Mucosa of descending colon (tissue), 3 donors: Measurements from ENCODE around the gene TEX51. TPM values are rescaled to one million over a fixed set of nuclear protein-coding genes. Genes with fewer than 3 reads are reported as not detected.

Source experiments
- ATAC-seq: fragments of 200-7000 bp; cut with Tn5 transposase; one replicate; pipeline ENCODE4 v1.9.1; 2020; ENCODE audit warnings: mild to moderate bottlenecking, moderate library complexity
- DNase-seq, 3 donors: peaks; one replicate each; pipeline ENCODE4 v3.0.0-alpha.2; 2020
- H3K36me3 ChIP-seq: fragments of 200-600 bp; one replicate; pipeline ENCODE4 v1.8.0; 2021; ENCODE audit warnings: low read depth, mild to moderate bottlenecking
- H3K4me1 ChIP-seq: fragments of 200-600 bp; one replicate; pipeline ENCODE4 v1.8.0; 2021; ENCODE audit warnings: low read depth, mild to moderate bottlenecking
- H3K4me3 ChIP-seq: fragments of 200-600 bp; one replicate; pipeline ENCODE4 v1.8.0; 2021; ENCODE audit warnings: mild to moderate bottlenecking
- H3K9me3 ChIP-seq: fragments of 200-600 bp; one replicate; pipeline ENCODE4 v1.8.0; 2021; ENCODE audit warnings: mild to moderate bottlenecking
- intact Hi-C, 2 donors: fragments of 100-400 bp; cut with DNase I in 1 of 2; cut with micrococcal nuclease in 1 of 2; formaldehyde crosslinking; loops; one replicate each; pipeline versions ENCODE4 v1.11.0 to v1.11.1; 2022; cut with DNase I, micrococcal nuclease
- total RNA-seq, 3 donors: library from RNA; stranded (reverse); fragmentation: NEBNext Ultra II Directional in 2 of 3; extraction: Animal tissue kit (Norgen Biotek cat#: 25700) in 2 of 3; gene quantifications; one replicate each; pipeline versions ENCODE4 v1.2.1 to v1.2.4, GENCODE V29; 2021 to 2023
- TF ChIP-seq, protein P1 (sequence below): fragments of 200-600 bp; IDR thresholded peaks from one replicate; pipeline ENCODE4 v1.8.0; 2022; ENCODE audit warnings: antibody characterized with exemption, mild to moderate bottlenecking
- donor health status: DM: no; HTN: no; CAD: no; lungs with moderate emphysema.
- donor health status: DM: no; HTN: no; CAD: no.
- donor health status: DM: no; HTN: yes; CAD: no.

Gene TEX51
- total RNA-seq, 3 donors from 2014 or later, result not detected

DNA sequence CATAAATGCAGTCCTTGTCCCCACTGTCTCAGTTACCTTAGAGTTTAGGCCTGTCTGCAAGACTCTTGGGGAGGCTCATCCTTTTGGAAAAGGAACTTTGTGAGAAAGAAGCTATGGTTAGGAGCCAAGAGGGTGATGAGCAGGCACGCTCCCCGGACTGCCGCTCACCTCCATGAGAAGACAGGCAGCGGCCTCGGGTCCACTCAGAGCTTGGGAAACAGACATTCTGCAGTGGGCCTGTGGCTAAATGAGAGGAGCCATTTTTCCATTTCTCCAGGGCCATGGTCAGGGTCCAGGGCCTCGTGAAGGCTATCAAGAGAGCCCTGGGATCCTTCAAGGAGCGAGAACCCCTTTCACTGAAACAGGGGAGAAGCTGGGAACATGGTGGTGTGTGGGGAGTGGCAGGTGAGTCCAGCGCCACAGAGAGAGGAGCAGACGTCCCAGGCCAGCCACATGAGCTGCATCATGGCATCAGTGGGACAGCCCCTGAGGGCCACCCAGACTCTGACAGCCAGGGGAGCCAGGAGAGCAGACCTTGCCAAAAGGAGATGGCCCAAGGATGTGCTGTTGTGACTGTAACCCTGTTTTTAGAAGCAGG is 4.0 kb upstream of the TEX51 start:
- TF ChIP-seq, protein P1, sequence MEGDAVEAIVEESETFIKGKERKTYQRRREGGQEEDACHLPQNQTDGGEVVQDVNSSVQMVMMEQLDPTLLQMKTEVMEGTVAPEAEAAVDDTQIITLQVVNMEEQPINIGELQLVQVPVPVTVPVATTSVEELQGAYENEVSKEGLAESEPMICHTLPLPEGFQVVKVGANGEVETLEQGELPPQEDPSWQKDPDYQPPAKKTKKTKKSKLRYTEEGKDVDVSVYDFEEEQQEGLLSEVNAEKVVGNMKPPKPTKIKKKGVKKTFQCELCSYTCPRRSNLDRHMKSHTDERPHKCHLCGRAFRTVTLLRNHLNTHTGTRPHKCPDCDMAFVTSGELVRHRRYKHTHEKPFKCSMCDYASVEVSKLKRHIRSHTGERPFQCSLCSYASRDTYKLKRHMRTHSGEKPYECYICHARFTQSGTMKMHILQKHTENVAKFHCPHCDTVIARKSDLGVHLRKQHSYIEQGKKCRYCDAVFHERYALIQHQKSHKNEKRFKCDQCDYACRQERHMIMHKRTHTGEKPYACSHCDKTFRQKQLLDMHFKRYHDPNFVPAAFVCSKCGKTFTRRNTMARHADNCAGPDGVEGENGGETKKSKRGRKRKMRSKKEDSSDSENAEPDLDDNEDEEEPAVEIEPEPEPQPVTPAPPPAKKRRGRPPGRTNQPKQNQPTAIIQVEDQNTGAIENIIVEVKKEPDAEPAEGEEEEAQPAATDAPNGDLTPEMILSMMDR, result no peak
- Histone ChIP-seq H3K36me3 (no peaks in the 10 kb centered on the region), H3K4me1 (no peaks in the 10 kb centered on the region), H3K9me3 (no peaks in the 10 kb centered on the region), H3K4me3 (no peak overlapping the region)
- ATAC-seq (no peak), DNase-seq (no peak)
- intact Hi-C loops, result no loop called here

DNA sequence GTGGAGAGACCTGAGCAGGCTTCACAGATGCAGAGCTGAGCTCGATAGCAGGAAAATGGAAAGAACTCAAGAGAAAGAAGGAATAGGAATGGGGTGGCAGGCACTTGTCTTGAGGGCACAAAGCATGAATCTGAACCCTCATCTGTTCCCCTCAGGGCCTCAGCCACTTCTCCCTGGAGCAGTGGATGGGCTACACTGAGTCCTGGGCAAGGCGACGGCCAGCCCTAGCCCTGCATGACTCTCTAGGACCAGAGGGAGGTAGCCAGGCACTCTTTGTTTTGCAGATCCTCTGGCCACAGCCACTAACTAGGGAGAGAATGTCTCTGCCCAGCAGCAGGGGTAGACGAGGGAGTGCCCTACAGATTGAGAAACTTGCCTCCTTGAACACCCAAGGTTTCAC is 3.4 kb upstream of the TEX51 start:
- no peak for ATAC-seq
- no peak for DNase-seq

DNA sequence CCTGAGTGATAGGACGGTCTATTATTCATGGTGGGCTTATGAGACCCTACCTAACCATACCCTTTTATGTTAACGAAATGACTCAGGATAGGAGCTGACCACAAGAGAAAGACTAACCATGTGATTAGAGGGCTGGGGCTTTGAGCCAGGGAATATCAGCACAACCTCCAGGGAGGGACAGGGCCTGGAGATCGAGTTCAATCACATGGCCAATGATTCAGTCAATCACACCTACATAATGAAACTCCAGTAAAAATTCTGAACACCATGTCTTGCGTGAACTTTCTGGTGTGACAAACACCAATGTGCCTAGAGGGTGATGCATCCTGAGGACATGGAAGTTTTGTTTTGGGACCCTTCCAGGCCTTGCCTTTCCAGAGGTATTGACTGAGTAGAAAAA is 2.2 kb upstream of the TEX51 start:
- Histone ChIP-seq H3K4me3 (no peak overlapping the region), H3K4me1 (no peaks in the 10 kb centered on the region), H3K36me3 (no peaks in the 10 kb centered on the region), H3K9me3 (no peaks in the 10 kb centered on the region)
- TF ChIP-seq, protein P1, result no peak
- ATAC-seq (no peak), DNase-seq (no peak)
- intact Hi-C loops, result no loop called here

More for the DNA sequence above, 3.4 kb upstream of the TEX51 start:
- intact Hi-C loops, result no loop called here
- Histone ChIP-seq H3K9me3 (no peaks in the 10 kb centered on the region), H3K4me3 (no peak overlapping the region), H3K4me1 (no peaks in the 10 kb centered on the region), H3K36me3 (no peaks in the 10 kb centered on the region)
- TF ChIP-seq, protein P1, result no peak

DNA sequence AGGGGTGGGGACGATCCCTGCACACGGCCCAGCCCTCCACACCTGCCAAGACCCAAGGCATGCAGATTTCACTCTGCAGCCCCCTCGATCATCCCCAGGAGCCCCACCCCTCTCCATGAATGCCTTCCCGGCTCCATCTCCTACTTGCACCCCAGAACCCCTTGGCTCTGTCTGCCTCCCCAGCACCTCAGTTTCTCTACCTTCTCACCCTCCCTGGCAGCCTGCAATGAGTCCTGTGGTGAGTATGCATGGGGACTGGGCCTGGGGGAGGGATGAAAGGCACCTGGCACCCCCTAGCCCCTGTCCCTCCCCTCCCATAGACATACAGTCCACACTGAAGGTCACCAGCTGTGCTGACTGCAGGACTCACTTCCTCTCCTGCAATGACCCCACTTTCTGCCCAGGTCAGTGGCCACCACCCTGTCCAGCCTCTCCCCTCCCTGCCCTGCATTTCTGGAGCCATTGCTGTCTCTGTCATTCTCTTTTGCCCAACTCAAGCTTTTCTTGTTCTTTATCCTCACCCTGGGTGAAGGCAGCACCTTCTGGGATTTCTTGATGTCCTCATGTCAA is 1.0 kb downstream of the TEX51 start:
- Histone ChIP-seq H3K4me3 (no peak overlapping the region), H3K36me3 (no peaks in the 10 kb centered on the region), H3K4me1 (no peaks in the 10 kb centered on the region), H3K9me3 (no peaks in the 10 kb centered on the region)
- intact Hi-C loops, result no loop called here
- ATAC-seq (no peak), DNase-seq (no peak)
- TF ChIP-seq, protein P1, result no peak

DNA sequence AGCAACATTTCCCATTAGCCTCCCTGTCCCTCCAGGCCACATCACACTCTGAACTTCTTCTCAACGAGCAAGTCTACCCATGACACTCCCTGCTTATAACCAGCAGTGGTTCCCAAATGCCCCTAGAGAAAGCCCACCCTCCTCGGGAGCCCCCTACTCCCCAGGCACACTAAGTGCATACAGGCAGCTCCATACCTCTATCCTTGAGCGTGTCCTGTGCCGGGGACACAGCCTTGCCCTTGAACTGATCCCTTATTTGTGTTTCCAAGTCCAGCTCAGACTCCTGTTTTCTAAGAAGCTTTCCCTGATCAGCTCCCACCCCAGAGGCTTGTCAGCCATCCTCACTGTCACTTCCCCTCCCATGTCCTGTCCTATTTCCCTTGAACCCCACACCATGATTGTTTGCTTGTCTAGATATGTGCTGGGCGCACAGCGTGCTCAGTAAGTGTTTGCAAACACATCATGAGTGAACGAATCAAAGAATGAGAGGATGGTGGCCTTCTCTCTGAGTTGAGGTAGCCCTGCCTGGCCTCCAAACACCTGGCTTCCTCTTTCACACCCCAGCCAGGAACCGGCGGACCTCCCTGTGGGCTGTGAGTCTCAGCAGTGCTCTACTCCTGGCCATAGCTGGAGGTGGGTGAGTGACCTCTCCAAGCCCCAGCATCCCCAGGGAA is 2.1 kb downstream of the TEX51 start:
- TF ChIP-seq, protein P1, result no peak
- Histone ChIP-seq H3K4me1 (no peaks in the 10 kb centered on the region), H3K4me3 (no peak overlapping the region), H3K9me3 (no peaks in the 10 kb centered on the region), H3K36me3 (no peaks in the 10 kb centered on the region)
- ATAC-seq (no peak), DNase-seq (no peak)
- intact Hi-C loops, result no loop called here
